ES-I3 (cell line): ENCODE data around the gene SF3B6.

Experiments used
- H3K36me3 ChIP-seq: 2 replicates; pipeline ENCODE4 v1.6.1; 2013; ENCODE audit warnings: mild to moderate bottlenecking, low read length, control low read depth, moderate library complexity; ENCODE audit not compliant: insufficient read depth
- H3K4me1 ChIP-seq: 2 replicates; pipeline ENCODE4 v1.6.1; 2013; ENCODE audit warnings: mild to moderate bottlenecking, control low read depth, low read length; ENCODE audit not compliant: insufficient read depth
- H3K9ac ChIP-seq: 2 replicates; pipeline ENCODE4 v1.6.1; 2013; ENCODE audit warnings: low read depth, mild to moderate bottlenecking, low read length, moderate library complexity
- H3K9me3 ChIP-seq: 2 replicates; pipeline ENCODE4 v1.6.1; 2013; ENCODE audit warnings: mild to moderate bottlenecking, low read length, moderate library complexity; ENCODE audit not compliant: control insufficient read depth, insufficient read depth

SF3B6 gene

GRCh38 chr2:24024018-24024417 lies 52.1 kb downstream of the SF3B6 start:
- Histone ChIP-seq H3K4me1 (peaks cover 30% of the 10 kb centered on the region), H3K9ac (no peak overlapping the region), H3K36me3 (no peaks in the 10 kb centered on the region; the same call in 1 of the 2 replicates), H3K9me3 (no peaks in the 10 kb centered on the region)

GRCh38 chr2:24022975-24023575 lies 53.1 kb downstream of the SF3B6 start:
- H3K36me3 ChIP-seq = no peaks in the 10 kb centered on the region
- H3K9me3 ChIP-seq = no peaks in the 10 kb centered on the region
- H3K9ac ChIP-seq = no peak overlapping the region
- H3K4me1 ChIP-seq = peaks cover 33% of the 10 kb centered on the region

- no peaks in the 10 kb centered on the region for H3K36me3 ChIP-seq
- H3K9ac ChIP-seq = no peak overlapping the region
- H3K9me3 ChIP-seq = no peaks in the 10 kb centered on the region
- peaks cover 32% of the 10 kb centered on the region for H3K4me1 ChIP-seq
These were observed 53.7 kb downstream of the SF3B6 start for GRCh38 chr2:24022324-24022974.

DNA sequence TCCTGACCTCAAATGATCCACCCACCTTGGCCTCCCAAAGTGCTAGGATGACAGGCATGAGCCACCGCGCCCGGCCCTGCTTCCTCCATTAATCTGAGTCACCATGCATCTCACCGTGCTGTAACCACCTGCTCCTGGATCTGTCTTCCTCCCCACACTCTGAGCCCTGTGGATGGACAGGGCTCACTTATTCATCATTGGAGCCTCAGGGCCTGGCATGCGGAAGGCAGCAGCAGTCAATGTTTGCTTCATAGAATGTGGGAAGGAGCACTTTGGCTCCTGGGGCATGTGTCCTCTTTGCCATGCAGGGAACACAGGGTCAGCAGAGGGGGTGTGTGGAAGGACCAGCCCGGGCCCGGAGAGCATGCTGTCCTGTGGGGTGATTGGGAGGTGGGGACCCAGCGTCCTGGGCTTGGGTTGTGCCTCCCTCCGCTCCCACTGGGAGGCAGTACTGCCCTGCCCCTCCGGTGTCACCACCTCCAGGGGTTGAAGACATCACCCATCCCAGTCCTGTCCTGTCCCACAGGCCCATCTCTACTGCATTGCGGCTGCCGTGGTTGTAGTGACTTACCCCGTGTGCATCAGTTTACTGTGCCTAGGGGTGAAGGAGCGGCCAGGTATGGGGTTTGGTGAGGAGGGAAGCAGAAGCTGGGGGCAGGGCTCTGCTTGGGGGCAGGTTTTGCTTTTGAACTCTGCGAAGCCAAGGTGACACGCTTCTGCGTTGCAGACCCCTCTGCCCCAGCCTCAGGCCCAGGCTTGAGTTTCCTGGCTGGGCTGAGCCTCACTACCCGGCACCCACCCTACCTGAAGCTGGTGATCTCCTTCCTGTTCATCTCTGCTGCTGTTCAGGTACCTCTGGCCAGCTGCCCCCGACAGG lies 54.8 kb downstream of the SF3B6 start:
- Histone ChIP-seq H3K4me1 (peaks cover 32% of the 10 kb centered on the region), H3K9me3 (no peaks in the 10 kb centered on the region), H3K9ac (no peak overlapping the region), H3K36me3 (no peaks in the 10 kb centered on the region)

GRCh38 chr2:24020244-24020643 lies 55.9 kb downstream of the SF3B6 start:
- H3K4me1 ChIP-seq = peaks cover 32% of the 10 kb centered on the region

GRCh38 chr2:24019729-24020128 lies 56.4 kb downstream of the SF3B6 start:
- no peak overlapping the region for H3K9ac ChIP-seq
- no peaks in the 10 kb centered on the region for H3K9me3 ChIP-seq
- no peaks in the 10 kb centered on the region for H3K36me3 ChIP-seq
- peaks cover 27% of the 10 kb centered on the region for H3K4me1 ChIP-seq

More at GRCh38 chr2:24020244-24020643, 55.9 kb downstream of the SF3B6 start:
- Histone ChIP-seq H3K9ac (no peak overlapping the region), H3K36me3 (no peaks in the 10 kb centered on the region), H3K9me3 (no peaks in the 10 kb centered on the region)

DNA sequence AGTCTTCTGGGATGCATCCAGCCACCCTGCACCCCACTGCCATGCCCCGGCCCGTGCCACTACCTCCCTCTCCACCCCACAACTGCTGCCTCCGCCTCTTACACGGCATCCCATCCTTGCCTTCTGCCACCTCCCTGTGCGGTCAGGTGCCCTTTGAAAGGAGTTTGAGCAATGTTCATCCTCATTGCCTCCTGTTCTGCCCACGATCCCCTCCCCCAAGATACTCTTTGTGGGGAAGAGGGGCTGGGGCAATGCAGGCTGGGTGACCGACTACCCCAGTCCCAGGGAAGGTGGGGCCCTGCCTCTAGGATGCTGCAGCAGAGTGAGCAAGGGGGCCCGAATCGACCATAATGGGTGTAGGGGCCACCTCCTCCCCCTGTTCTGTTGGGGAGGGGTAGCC lies 57.9 kb downstream of the SF3B6 start:
- H3K9me3 ChIP-seq = no peaks in the 10 kb centered on the region
- no peak overlapping the region for H3K9ac ChIP-seq
- peaks cover 21% of the 10 kb centered on the region; the same call in 1 of the 2 replicates for H3K4me1 ChIP-seq
- no peaks in the 10 kb centered on the region for H3K36me3 ChIP-seq

DNA sequence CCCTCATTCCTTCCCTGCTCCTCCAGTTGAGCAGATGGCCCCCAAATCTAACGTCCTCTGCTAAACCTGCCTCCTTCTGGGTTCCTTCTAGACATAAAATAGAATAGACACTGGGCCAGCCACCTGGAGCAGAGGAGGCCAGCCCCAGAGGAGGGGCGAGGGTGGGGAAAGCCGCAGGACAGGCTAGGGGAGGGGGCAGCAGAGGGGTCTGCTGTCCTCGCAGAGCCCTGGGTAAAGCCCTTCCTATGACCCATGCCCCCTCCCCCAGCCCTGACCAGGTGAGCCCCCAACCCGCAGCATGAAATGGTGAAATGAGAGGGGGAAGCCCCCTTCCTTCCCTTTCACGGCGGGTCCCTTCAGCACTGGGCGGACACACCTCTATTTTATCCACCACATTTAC lies 58.4 kb downstream of the SF3B6 start:
- no peaks in the 10 kb centered on the region for H3K9me3 ChIP-seq
- no peak overlapping the region for H3K9ac ChIP-seq
- peaks cover 21% of the 10 kb centered on the region; the same call in 1 of the 2 replicates for H3K4me1 ChIP-seq
- no peaks in the 10 kb centered on the region for H3K36me3 ChIP-seq
